Endothelial cell of umbilical vein (primary cell): ENCODE data around the gene SH3TC1. TPM values are rescaled to one million over a fixed set of nuclear protein-coding genes. Genes with fewer than 3 reads are reported as not detected.

ENCODE experiments used
- BruUV-seq: library from RNA; stranded (reverse); fragments of 400-500 nt; replicated peaks from 2 replicates; lab custom pipeline; 2021; lab: Mats Ljungman, UMichigan
- CTCF ChIA-PET: fragments of 300-600, 350-600 bp; sonication (Branson Sonifier 250); formaldehyde crosslinking; loops from one replicate; lab custom pipeline; 2021; ENCODE audit warnings: antibody characterized with exemption, inconsistent platforms; lab: Charles Lee
- POLR2A ChIA-PET: fragments of 300-600, 350-600 bp; sonication (Branson Sonifier 250); formaldehyde crosslinking; loops from one replicate; lab custom pipeline; 2021; ENCODE audit warnings: antibody characterized with exemption, inconsistent platforms; lab: Charles Lee
- DNase-seq: peaks from one replicate; pipeline ENCODE4 v3.0.0-alpha.2; 2011; ENCODE audit warnings: low read depth, low spot score
- FAIRE-seq: peaks from 2 replicates; lab custom pipeline; 2011; peaks lifted over from hg19 to GRCh38; lab: Jason Lieb, UNC
- H2AFZ ChIP-seq: 2 replicates; pipeline ENCODE4 v1.6.0; 2012; ENCODE audit warnings: low read depth, low read length, control low read depth, inconsistent platforms
- H3K27ac ChIP-seq: 2 replicates; pipeline ENCODE4 v1.5.1; 2011; ENCODE audit warnings: low read depth, mild to moderate bottlenecking, control low read depth, low read length, moderate library complexity; ENCODE audit not compliant: insufficient read depth
- H3K27me3 ChIP-seq, 2 experiments: 2 replicates each; pipeline versions ENCODE4 v1.6.0 to v1.6.1; 2011; ENCODE audit warnings: low read length in 2 of 2, mixed read lengths in 1 of 2; ENCODE audit not compliant: control insufficient read depth in 2 of 2, insufficient read depth in 2 of 2
- H3K36me3 ChIP-seq, 2 experiments: 2 replicates in 1 of 2; 3 replicates in 1 of 2; pipeline ENCODE4 v1.5.1; 2011; ENCODE audit warnings: low read length in 2 of 2, mild to moderate bottlenecking in 1 of 2, moderate library complexity in 1 of 2; ENCODE audit not compliant: control insufficient read depth in 2 of 2, insufficient read depth in 2 of 2; ENCODE audit errors: extremely low read depth in 1 of 2
- H3K4me1 ChIP-seq: 3 replicates; pipeline ENCODE4 v1.5.1; 2011; ENCODE audit warnings: mild to moderate bottlenecking, low read length; ENCODE audit not compliant: control insufficient read depth, insufficient read depth; ENCODE audit errors: extremely low read depth
- H3K4me2 ChIP-seq: 2 replicates; pipeline ENCODE4 v1.6.1; 2011; ENCODE audit warnings: low read length, control low read depth, mixed read lengths; ENCODE audit not compliant: insufficient read depth
- H3K4me3 ChIP-seq, 3 experiments: fragments of 200-600 bp in 1 of 3; sonication (generic), shearing (Covaris generic) in 1 of 3; replicated peaks in 1 of 3; 2 replicates each; pipeline ENCODE4 v1.5.1; 2011 to 2016; ENCODE audit warnings: control low read depth in 3 of 3, low read length in 3 of 3, mild to moderate bottlenecking in 2 of 3, inconsistent platforms in 1 of 3, low read depth in 1 of 3, moderate library complexity in 1 of 3; ENCODE audit not compliant: insufficient read depth in 1 of 3
- H3K79me2 ChIP-seq: 2 replicates; pipeline ENCODE4 v1.6.0; 2012; ENCODE audit warnings: low read length, inconsistent platforms; ENCODE audit not compliant: control insufficient read depth, insufficient read depth
- H3K9ac ChIP-seq: replicated peaks from 2 replicates; pipeline ENCODE3; 2011; ENCODE audit warnings: low read length, control low read depth; ENCODE audit not compliant: insufficient read depth; ENCODE audit errors: extremely low read depth
- H3K9me1 ChIP-seq: replicated peaks from 3 replicates; pipeline ENCODE4 v1.6.0; 2011; ENCODE audit warnings: mild to moderate bottlenecking, low read length; ENCODE audit not compliant: control insufficient read depth, insufficient read depth; ENCODE audit errors: extremely low read depth
- H3K9me3 ChIP-seq: replicated peaks from 2 replicates; pipeline ENCODE4 v1.5.1; 2012; ENCODE audit warnings: low read length, inconsistent platforms; ENCODE audit not compliant: control insufficient read depth, insufficient read depth
- H4K20me1 ChIP-seq: replicated peaks from 2 replicates; pipeline ENCODE3; 2011; ENCODE audit warnings: mild to moderate bottlenecking, low read length; ENCODE audit not compliant: control insufficient read depth, insufficient read depth; ENCODE audit errors: extremely low read depth
- CTCF ChIP-seq, 2 donors: IDR thresholded peaks; 1 replicate in 1 of 2; 2 replicates in 1 of 2; pipeline ENCODE4 v1.5.1; 2011; ENCODE audit warnings: low read length in 2 of 2, mild to moderate bottlenecking in 2 of 2, moderate library complexity in 2 of 2, control low read depth in 1 of 2, inconsistent platforms in 1 of 2, low read depth in 1 of 2; ENCODE audit not compliant: insufficient read depth in 1 of 2; ENCODE audit errors: extremely low read depth in 1 of 2
- EZH2 ChIP-seq: IDR thresholded peaks from 2 replicates; pipeline ENCODE4 v1.6.1; 2012; ENCODE audit warnings: borderline replicate concordance, low read depth, mild to moderate bottlenecking, moderate library complexity, low read length, inconsistent platforms; ENCODE audit not compliant: severe bottlenecking
- FOS ChIP-seq: IDR thresholded peaks from 2 replicates; pipeline ENCODE4 v1.6.1; 2011; ENCODE audit warnings: mild to moderate bottlenecking, low read length, moderate library complexity, borderline replicate concordance; ENCODE audit not compliant: insufficient read depth
- GATA2 ChIP-seq: IDR thresholded peaks from 2 replicates; pipeline ENCODE4 v1.7.0; 2011; ENCODE audit warnings: low read depth, mild to moderate bottlenecking, moderate library complexity, mixed read lengths, low read length; ENCODE audit not compliant: insufficient read length, insufficient read depth
- JUN ChIP-seq: IDR thresholded peaks from 2 replicates; pipeline ENCODE4 v1.6.1; 2011; ENCODE audit warnings: borderline replicate concordance, low read depth; ENCODE audit not compliant: insufficient read length, insufficient read depth
- MAX ChIP-seq: IDR thresholded peaks from 2 replicates; pipeline ENCODE4 v1.6.1; 2011; ENCODE audit not compliant: insufficient read depth, insufficient read length
- MYC ChIP-seq: IDR thresholded peaks from one replicate; pipeline ENCODE4 v1.6.1; 2011; ENCODE audit warnings: mild to moderate bottlenecking, low read depth, low read length
- POLR2A ChIP-seq: IDR thresholded peaks from 2 replicates; pipeline ENCODE4 v1.6.1; 2012; ENCODE audit warnings: low read depth, mild to moderate bottlenecking, control low read depth, low read length
- POLR2AphosphoS5 ChIP-seq: IDR thresholded peaks from 2 replicates; pipeline ENCODE4 v1.6.1; 2012; ENCODE audit warnings: low read depth, mild to moderate bottlenecking, control low read depth, low read length, moderate library complexity; ENCODE audit not compliant: insufficient read depth
- dilution Hi-C: fragments of 300-500 bp; cut with MboI; formaldehyde crosslinking; loops from one replicate; pipeline ENCODE4 v1.15.0; 2019; ENCODE audit warnings: low sequenced_read_pairs; ENCODE audit not compliant: extremely low pct_ligation_motif_present
- intact Hi-C: fragments of 100-400 bp; cut with micrococcal nuclease; formaldehyde crosslinking; loops from one replicate; pipeline ENCODE4 v1.10.0; 2022
- polyA plus RNA-seq, 4 experiments: library from polyadenylated mRNA; depleted of rRNA in 3 of 4; stranded (reverse) in 3 of 4; unstranded in 1 of 4; fragments of >200 nt; gene quantifications; 2 replicates each; pipeline versions ENCODE4 v1.2.1 to v1.2.3, GENCODE V29; 2011 to 2012; ENCODE audit warnings: missing spikeins in 1 of 4
- total RNA-seq: library from RNA; stranded (reverse); gene quantifications from 2 replicates; pipeline ENCODE4 v1.2.3, GENCODE V29; 2021

Gene SH3TC1
- total and polyA plus RNA-seq, 2 donors (not counting 3 experiments of a cell fraction or from before 2014, with no cell fraction given) = 96.5 to 192 TPM

DNA sequence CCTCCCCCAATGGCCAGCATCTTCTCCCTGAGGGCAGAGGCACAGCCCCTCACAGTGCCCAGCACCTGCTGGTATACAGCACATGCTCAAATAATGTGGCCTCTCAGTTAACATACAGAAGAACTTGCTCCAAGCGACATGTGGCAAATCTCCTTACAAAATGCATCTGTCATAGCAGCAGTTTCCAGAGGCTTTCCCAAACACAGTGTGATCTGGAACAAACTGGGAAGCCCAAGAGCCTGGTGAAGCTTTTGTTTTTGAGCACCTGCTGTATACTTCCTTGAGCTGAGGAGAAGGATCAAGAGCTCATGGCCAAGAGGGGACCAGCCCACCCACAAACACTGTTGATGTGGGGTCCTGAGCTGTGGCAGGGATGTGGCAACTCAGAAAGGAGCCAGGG is 35.6 kb downstream of the SH3TC1 start:
- intact Hi-C loops = no loop called here
- dilution Hi-C loops = no loop called here
- no peaks in the 10 kb centered on the region for H4K20me1 ChIP-seq
- no peaks in the 10 kb centered on the region for H3K4me1 ChIP-seq
- H3K79me2 ChIP-seq = peaks cover 6% of the 10 kb centered on the region
- H3K9me3 ChIP-seq = no peaks in the 10 kb centered on the region
- H3K27ac ChIP-seq = no peak overlapping the region
- H3K4me3 ChIP-seq = no peak overlapping the region
- no peak overlapping the region for H3K4me2 ChIP-seq
- no peak overlapping the region for H2AFZ ChIP-seq
- FAIRE-seq (no peak), DNase-seq (no peak)
- TSS peak; percentile 46 for BruUV-seq
- TF ChIP-seq POLR2A = no peak
- no peak for TF ChIP-seq MYC
- no peak for TF ChIP-seq JUN
- TF ChIP-seq CTCF (IDR thresholded peaks at IDR 0.05; ENCODE audit: extremely low read depth in 1 of 2, insufficient read depth in 1 of 2, low read depth in 1 of 2, low read length in 2 of 2) = no peak
- TF ChIP-seq MAX = no peak
- TF ChIP-seq POLR2AphosphoS5 = no peak
- TF ChIP-seq EZH2 = no peak
- no peak for TF ChIP-seq GATA2
- TF ChIP-seq FOS = no peak
- H3K9ac ChIP-seq = no peak overlapping the region
- ChIA-PET CTCF (no interaction called here), POLR2A (no interaction called here)
- peaks cover 28 to 83% of the 10 kb centered on the region in 2 experiments for H3K36me3 ChIP-seq
- no peaks in the 10 kb centered on the region for H3K27me3 ChIP-seq
- H3K9me1 ChIP-seq = no peaks in the 10 kb centered on the region
